ENCODE results near the gene PTPRN2.

GRCh38 chr7:158139499-158139898 lies 448.1 kb downstream of the PTPRN2 start:
- no peak for TF ChIP-seq CTCF (conservative IDR thresholded peaks at IDR 0.05; ENCODE audit: low read length)
- no peak for TF ChIP-seq EZH2phosphoT487 (IDR thresholded peaks at IDR 0.05; ENCODE audit: borderline replicate concordance, low read depth, low read length)

Data from OCI-LY7 (cell line).